Activated T-helper 1 cell treated with anti-CD3 and anti-CD28 coated beads, Interleukin-2, amount 50 U/mL, for 16 hours (primary cell): ENCODE data around the gene STK26.
"Not testable (repeated sequence)": the region's sequence is repeated elsewhere in the genome, so short reads cannot be mapped to it uniquely, and the experiment has no call there.

Source experiments
- DNase-seq, 2 donors: peaks; one replicate each; pipeline ENCODE4 v3.0.0-alpha.2; 2020; ENCODE audit warnings: low read depth in 1 of 2, low spot score in 1 of 2

The STK26 gene

DNA sequence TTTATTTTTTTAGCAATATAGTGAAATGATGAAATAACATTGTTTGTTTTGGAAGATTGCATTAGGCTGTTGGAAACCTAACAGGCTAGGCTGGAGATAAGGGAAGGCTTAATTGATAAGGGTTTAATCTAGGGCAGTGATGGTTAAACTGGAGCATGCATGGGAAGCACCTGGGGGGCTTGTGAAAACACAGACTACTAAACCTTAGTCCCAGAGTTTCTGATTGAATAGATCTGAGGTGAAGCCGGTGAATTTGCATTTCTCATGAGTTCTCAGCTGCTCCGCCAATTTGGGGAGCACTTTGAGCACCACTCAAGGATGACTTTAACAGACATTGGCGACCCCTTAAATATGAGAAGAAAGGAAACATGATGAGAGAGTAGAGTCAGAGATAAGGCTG lies 11.5 kb downstream of the STK26 start:
- DNase-seq, result no peak

DNA sequence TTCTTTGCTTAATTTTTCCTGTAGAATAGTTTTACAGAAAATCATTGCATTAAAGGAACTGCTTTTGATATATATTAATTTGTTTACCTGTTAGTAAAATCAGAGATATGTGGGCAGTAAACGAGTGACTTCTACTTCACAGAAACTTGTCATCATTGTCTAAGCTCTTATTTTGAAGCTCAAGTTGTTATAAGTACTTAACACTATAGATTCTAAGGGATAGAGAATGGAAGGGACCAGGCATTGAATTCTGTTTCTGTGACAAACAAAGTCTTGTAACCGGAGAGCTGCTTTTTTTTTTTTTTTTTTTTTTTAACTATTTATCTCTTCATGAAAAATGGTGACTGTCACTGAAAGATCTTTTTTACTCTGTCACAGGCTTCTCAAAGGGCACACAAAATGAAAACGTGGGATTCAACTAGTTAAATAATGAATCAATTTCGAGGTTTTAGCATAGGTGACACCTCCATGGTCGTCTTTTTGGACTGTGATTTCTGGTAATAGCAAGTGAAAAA lies 14.4 kb downstream of the STK26 start:
- DNase-seq, result no peak

DNA sequence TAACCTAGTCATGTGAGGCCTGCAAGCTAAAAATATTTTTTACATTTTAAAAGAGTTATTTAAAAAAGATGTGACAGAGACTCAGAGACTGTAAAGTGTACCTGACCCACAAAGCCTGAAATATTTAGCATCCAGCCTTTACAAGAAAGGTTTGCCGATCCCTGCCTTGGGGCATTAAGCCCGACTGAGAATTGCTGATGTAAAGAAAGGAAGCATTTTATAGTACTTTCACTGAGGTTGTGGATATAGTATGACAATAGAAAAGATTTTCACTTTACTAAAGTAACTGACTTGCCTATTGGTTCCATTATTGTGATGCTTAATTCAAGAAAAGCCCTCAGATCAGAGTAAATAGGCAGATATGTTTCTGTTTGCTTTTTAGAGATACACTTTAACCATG lies 17.0 kb downstream of the STK26 start:
- DNase-seq, result no peak

DNA sequence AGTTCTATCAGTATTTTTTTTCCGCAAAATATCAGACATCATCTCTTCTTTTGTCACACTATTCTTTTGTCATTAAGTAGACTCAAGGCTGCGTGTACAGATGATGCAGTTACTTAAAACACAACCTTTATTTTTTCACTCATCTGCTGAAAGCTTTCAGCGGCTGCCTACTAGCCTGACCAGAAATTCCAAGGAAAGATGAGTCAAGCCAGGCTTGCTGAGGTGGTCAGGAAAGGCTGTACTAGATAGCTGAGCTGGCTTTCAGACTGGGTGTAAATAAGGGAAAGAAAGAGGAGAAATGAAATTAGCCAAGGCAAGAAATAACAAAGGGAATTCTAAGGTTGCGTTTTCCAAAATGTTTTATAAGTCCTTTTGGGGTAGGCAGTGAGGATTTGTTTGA lies 17.9 kb downstream of the STK26 start:
- no peak for DNase-seq

DNA sequence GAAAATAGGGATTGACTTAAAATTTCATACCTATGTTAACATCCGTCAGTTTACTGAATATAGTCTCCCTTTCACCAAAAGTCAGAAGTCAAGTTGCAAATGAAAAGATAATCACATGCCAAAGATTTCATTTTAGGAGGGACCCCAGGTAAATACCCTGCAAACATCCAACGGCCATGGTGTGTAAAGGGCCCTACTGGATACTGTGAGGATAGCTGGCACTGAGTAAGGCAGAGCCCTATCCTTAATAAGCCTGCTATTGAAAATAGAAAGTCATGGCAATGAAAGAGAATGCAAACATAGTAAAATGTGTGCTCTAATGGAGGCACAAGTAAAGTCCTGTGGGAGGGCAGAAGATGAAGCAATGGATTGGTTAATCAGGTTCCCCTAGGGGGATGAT lies 20.9 kb downstream of the STK26 start:
- no peak for DNase-seq

DNA sequence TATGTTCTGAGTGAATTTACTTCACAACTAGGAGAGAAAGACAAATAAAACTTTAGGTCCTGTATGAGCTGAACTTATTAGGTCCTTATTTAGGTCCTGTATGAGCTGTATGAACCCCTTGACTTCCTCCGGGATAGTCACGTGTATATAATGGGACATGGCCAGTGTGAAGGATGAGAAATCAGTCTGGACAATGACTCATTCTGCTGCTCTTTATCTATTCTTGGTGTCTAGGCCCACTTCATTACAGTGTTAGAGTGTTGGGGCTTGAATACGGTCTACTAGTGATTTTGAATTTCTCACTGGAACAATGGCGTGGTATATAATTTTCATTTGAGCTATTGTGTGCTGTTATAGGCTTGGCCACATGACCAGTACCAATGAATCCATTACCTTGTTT lies 21.9 kb downstream of the STK26 start:
- no peak for DNase-seq

DNA sequence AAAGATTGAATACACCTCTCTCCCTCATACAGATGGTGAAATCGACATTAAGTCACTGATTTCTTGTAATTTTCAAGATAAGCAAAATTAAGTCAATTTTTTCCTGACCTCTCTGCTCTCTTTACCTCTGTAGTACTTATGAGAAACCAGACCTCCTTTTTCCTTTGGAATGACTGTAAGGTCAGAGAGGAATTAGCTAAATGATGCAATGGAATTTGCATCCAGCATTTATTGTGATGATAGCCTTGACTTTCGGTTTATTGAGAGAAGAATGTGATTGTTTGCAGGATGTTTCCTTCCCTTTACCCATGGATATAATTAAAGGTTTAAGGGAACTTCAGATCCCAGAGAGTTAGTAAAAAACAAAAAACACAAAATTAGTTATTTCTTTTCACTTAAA lies 22.4 kb downstream of the STK26 start:
- no peak for DNase-seq

DNA sequence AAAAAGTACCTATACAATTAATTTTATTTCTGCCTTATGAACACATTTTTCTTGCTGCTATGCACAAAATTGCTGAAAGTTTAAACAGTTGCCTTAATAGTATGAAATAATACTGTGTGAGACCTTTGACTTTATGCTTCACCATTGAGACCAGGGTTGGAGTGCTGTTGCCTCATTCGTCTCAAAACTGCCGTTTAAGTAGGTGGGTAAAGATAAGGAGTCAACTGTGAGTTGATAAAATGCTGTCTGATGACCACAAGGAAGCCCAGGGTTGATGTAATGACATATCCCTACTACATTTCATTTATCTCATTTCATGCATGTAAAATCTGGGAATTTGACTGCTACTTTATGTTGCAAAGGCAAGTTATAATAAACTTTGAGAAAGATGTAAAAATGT lies 23.4 kb downstream of the STK26 start:
- no peak for DNase-seq

DNA sequence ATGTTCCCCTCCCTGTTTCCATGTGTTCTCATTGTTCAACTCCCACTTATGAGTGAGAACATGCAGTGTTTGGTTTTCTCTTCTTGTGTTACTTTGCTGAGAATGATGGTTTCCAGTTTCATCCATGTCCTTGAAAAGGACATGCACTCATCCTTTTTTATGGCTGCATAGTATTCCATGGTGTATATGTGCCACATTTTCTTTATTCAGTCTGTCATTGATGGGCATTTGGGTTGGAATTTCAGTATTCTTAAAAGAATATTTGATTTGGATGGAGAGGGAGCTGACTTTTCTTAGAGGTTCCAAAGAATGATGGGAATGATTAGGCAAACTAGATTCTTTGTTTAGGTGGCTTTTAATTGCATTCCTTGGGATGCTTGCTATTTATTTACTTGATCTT lies 28.7 kb downstream of the STK26 start:
- not testable (repeated sequence) for DNase-seq

DNA sequence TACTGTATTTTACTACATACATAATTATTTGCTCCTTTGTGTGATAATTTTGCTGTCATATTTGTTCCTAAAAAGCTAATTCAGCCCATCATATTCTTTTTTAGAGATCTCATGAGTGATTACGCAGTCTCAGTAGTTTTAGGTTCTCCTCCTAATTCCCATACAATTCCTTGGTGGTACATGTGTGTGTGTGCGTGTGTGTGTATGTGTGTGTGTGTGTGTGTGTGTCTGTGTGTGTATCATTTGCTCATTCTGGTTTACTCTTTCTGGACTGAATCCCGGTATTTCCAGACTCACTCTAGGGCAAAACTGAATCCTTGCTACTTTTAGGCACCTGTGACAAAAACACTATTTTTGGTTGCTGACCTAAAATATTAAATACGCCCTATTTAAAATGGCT lies 34.9 kb downstream of the STK26 start:
- no peak for DNase-seq

DNA sequence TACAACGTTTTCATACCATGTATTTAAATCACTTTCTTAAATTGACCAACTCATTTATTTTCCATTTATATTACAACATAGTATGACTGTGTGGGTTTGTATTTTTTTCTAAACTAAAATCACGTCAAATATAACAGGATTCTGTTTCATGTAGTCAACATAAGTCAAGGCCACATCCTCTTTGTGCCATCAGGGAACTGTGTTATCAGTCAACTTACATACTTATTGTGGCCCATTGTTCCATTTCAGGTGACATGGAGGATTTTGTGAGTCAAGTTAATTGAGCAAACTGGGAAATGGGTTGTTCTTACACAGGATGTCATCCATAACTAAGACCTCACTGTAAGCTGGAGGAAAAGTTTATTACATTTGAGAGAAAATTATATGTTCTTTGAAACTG lies 35.9 kb downstream of the STK26 start:
- DNase-seq, result no peak

DNA sequence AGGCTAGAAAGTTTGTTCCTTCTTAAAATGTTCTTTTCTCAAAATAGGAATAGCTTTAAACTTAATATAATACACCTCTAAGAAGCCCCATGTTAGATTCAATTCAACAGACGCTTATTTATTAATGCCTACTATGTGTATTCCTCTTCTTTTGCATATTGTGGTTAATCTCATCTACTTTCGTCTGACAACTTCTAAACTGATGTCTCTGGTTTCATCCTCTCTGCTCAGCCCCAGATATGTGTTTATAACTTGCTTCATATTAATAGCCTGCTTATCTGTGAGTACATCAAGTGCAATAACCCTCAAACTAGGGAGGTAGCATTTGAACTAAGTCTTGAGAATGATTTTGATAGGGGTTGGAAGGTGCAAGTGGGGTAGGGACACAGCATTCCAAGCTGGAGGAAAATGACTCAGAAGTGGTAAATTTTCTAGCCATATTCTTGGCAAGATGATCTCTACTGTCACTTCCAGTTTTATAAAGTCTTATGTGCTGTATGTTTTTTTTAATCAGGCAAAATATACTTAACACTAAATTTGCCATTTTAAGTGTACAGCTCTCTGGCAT lies 37.0 kb downstream of the STK26 start:
- DNase-seq, result no peak

DNA sequence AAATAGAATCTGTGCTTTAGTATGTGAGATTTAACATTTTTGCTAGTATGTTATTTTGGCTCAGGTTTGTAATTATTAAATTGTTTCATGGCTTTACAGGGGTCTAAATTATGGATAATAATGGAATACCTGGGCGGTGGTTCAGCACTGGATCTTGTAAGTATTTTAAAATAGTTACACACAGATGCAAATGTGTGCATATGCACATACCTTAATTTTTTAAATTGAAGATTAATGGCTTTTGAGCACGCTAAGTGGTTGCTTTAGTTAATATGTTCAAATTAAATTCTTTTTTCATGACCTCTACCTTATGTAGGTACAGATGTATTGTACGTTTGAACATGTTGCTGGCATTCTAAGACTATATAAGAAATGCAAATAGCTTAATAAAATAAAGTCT lies 40.2 kb downstream of the STK26 start:
- DNase-seq, result no peak

DNA sequence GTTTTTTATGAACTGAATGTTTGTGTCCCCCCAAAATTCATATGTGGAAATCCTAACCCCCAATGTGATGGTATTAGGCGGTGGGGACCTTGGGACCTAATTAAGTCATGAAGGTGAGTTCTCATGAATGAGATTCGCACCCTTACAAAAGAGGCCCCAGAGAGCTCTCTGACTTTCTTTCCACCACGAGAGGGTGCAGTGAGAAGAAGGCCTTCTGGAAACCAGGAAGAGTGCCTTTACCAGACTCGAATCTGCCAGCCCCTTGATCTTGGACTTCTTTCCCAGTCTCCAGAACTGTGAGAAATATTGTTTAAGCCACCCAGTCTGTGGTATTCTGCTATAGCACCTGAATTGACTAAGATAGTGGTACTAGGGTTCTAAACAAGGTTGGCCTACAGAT lies 40.8 kb downstream of the STK26 start:
- no peak for DNase-seq

DNA sequence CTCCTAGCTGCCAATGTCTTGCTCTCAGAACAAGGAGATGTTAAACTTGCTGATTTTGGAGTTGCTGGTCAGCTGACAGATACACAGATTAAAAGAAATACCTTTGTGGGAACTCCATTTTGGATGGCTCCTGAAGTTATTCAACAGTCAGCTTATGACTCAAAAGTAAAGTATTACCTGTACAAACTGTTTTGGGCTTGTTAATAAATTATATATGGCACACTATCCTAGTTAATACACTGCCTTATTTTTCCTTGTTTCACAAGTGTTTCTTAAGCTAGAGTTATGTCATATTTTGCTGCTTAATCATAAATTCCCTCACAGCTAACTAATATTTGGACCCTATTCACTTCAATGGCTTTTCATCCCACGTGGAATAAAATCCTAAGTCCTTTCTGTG lies 45.3 kb downstream of the STK26 start:
- DNase-seq, result no peak

DNA sequence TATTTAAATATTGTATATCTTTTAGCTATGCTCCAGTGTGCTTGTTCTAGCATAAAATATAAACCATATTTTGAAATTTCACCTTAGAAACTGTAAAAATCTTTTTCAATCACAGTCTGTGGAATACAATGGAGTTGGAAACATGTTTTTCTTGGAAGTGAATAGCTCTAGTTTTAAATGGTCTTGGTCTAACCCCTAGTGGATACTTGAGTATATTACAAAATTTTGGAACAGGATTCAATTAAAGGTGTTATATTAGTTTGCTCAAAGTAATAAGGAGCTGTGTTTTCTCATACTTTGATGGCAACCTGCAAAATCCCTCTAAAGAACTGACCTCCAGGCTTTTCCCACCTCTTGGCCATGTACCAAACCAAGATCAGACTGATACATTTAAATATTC lies 48.2 kb downstream of the STK26 start:
- DNase-seq, result no peak

DNA sequence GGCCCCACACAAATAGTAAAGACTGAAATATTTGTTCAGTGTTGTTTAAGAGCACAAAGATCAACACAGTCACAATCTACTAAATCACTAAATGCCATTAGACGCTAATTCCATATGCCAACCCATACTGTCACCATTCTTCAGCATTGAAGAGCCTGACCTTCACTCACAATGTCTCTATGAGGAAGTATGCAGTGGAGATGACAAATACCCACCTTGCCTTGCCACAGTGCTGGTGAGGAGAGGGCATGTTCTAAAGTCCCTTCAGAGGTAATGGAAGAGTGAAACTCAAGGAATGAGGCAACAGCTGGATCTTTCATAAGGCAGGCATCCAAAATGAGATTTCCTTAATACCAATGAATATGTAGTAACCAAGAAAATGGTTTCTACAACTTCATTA lies 54.3 kb downstream of the STK26 start:
- no peak for DNase-seq

DNA sequence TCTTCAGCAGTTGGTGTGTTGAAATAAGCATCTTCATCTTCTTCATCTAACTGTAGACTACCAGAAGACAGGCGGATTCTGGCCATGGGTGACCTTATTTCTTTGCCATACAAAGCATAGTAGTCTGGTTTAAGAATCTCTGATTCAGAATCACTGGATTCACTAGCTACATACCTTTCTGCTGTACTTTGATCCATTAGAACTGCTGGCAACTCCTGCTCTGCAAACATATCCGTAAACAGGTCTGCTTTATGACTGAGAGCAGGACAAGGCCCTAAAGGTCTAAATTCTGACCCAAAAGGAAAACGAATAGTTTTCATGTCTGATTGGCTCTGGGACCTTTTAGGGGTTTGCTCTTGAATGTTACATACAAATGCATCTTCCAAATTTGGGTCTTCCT lies 54.8 kb downstream of the STK26 start:
- no peak for DNase-seq

DNA sequence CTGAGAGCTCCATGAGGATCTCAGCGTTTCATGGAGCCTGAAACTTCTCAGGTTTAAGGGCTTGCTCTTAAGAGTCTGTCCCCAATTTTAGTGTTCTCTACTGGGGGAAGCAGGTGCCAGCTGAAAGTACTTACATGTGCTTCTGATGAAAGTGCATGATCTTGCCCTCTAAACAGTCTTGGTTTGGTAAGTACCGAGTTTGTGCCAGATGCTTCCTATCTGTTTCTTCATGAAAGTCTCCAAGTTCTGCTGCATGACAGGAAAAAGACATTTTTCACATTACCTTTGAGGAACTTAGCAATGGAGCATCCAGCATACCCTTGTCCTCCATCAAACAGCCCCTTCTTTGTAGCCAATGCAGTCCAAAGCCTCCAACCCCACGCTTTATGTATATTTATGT lies 62.7 kb downstream of the STK26 start:
- DNase-seq, result no peak

DNA sequence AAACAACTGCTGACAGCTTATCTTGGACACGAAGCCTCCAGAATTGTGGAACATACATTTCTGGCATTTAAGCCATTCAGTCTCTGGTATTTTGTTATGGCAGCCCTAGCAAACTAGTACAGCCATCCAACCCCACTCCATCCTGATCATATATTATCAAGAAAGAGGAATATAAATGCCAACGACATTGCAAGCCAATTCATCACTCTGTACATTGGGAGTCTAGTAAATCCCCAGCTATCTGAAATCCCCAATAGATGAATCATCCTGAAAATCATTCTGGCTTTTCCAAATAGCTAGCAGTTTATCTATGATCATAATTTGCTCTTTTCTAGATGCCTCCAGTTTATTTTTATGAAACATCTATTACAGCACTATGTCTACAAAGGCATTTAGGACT lies 63.6 kb downstream of the STK26 start:
- no peak for DNase-seq

DNA sequence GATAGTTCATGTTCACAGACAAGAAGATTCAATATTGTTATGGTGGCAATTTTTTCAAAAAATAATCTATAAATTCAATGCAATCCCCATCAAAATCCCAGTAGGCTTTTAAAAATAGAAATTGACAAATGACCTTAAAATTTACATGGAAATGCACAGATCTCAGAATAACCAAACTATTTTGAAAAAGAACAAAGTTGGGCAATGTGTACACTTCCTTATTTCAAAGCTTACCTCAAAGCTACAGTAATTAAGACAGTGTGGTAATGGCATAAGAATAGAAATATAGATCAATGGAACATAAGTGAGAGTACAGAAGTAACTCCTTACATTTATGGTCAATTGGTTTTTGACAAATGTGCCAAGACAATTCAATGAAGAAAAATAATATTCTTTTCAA lies 65.8 kb downstream of the STK26 start:
- DNase-seq, result no peak

DNA sequence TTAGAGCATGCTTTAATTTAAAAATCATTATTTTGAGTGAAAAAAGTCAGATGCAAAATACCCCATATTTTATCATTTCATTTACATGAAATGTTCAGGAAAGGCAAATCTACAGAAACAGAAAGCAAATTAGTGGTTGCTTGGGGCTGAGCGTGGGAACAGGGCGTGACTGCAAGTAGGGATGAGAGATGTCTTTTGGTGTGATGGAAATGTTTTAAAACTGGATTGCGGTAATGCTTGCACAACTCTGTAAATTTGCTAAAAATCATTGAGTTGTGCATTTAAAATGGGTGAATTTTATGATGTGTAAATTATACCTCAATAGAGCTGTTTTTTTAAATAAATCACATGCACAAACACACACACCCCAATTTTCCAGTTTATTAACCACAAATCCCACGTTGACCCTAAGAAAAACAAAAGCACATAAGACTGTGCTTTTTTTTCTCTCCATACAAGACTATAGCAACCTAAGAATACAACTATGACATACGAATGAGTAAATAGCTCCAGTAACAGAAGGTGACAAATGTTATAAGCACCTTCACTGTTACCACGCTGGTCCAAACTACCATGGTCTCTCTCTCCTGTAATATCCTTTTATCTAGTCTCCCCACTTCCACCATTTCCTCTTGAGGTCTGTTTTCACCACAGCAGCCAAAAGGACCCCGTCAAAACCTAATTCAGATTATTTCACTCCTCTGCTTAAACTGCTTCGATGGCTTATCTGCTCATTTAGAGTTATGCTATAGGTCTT lies 67.5 kb downstream of the STK26 start:
- no peak for DNase-seq

DNA sequence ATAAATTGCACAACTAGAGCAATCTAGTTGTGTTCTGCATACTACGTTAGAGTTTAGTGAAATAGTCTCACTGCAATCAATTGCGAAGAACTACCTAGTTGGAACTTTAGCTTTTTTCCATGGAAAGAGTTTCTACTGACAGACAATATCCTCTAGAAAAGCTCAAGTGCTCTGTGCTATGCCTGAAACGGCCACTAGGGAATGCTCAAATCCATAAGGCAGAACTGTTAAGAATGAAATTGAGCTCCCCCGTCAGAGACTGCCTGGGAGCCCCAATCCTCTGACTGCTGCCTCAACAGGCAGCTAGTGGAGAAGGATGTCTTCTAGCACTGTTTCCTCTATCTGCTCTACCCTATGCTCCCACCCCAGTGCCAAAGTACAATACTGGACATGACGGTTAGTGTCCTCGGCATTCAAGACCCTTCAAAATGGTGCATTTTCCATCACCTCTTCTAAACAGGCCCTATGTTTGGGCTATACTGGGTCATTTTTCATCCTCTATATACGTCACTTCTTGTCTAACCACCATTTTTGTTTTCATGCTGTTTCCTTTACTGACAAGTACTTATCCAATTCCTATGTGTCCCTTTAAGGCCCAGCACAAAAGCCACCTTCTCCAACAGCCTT lies 69.5 kb downstream of the STK26 start:
- DNase-seq, result peak; percentile 4 to 11
